ENCODE data around the gene CCDC85A.

The CCDC85A gene

GRCh38 chr2:56239030-56239429, 55.2 kb downstream of the CCDC85A start:
- DNase-seq (ENCODE audit: low read depth in 2 of 2): no peak

- no peak for DNase-seq (ENCODE audit: low read depth in 2 of 2)
Measured at GRCh38 chr2:56239437-56239836, 55.6 kb downstream of the CCDC85A start.

- DNase-seq (ENCODE audit: low read depth in 2 of 2): no peak
Measured at GRCh38 chr2:56240210-56240609, 56.4 kb downstream of the CCDC85A start.

- no peak for DNase-seq (ENCODE audit: low read depth in 2 of 2)
Measured at GRCh38 chr2:56244506-56244905, 60.7 kb downstream of the CCDC85A start.

- DNase-seq (ENCODE audit: low read depth in 2 of 2): no peak
Measured at GRCh38 chr2:56244911-56245530, 61.2 kb downstream of the CCDC85A start.

GRCh38 chr2:56248965-56249742, 65.4 kb downstream of the CCDC85A start:
- DNase-seq (ENCODE audit: low read depth in 2 of 2): no peak

- no peak for DNase-seq (ENCODE audit: low read depth in 2 of 2)
Measured at GRCh38 chr2:56250153-56250729, 66.5 kb downstream of the CCDC85A start.

GRCh38 chr2:56260415-56260814, 76.6 kb downstream of the CCDC85A start:
- DNase-seq (ENCODE audit: low read depth in 2 of 2): no peak

- no peak for DNase-seq (ENCODE audit: low read depth in 2 of 2)
Measured at GRCh38 chr2:56262241-56262640, 78.5 kb downstream of the CCDC85A start.

- DNase-seq (ENCODE audit: low read depth in 2 of 2): no peak
Measured at GRCh38 chr2:56263876-56264275, 80.1 kb downstream of the CCDC85A start.

- DNase-seq (ENCODE audit: low read depth in 2 of 2): no peak
Measured at GRCh38 chr2:56266761-56267414, 83.1 kb downstream of the CCDC85A start.

GRCh38 chr2:56267415-56267788, 83.6 kb downstream of the CCDC85A start:
- DNase-seq (ENCODE audit: low read depth in 2 of 2): no peak

GRCh38 chr2:56268856-56269255, 85.1 kb downstream of the CCDC85A start:
- DNase-seq (ENCODE audit: low read depth in 2 of 2): no peak

GRCh38 chr2:56271275-56271674, 87.5 kb downstream of the CCDC85A start:
- DNase-seq (ENCODE audit: low read depth in 2 of 2): no peak

GRCh38 chr2:56285224-56285623, 101.4 kb downstream of the CCDC85A start:
- DNase-seq (ENCODE audit: low read depth in 2 of 2): no peak

- no peak for DNase-seq (ENCODE audit: low read depth in 2 of 2)
Measured at GRCh38 chr2:56286936-56287335, 103.1 kb downstream of the CCDC85A start.

- DNase-seq (ENCODE audit: low read depth in 2 of 2): no peak
Measured at GRCh38 chr2:56287508-56287907, 103.7 kb downstream of the CCDC85A start.

- no peak for DNase-seq (ENCODE audit: low read depth in 2 of 2)
Measured at GRCh38 chr2:56287974-56288373, 104.2 kb downstream of the CCDC85A start.

- no peak for DNase-seq (ENCODE audit: low read depth in 2 of 2)
Measured at GRCh38 chr2:56288838-56289580, 105.2 kb downstream of the CCDC85A start.

GRCh38 chr2:56291711-56292110, 107.9 kb downstream of the CCDC85A start:
- no peak for DNase-seq (ENCODE audit: low read depth in 2 of 2)

- DNase-seq (ENCODE audit: low read depth in 2 of 2): no peak
Measured at GRCh38 chr2:56292951-56293350, 109.2 kb downstream of the CCDC85A start.

GRCh38 chr2:56295666-56296065, 111.9 kb downstream of the CCDC85A start:
- DNase-seq (ENCODE audit: low read depth in 2 of 2): no peak
